K562 (cell line): Measurements from ENCODE around the gene MAN1A1. TPM values are rescaled to one million over a fixed set of nuclear protein-coding genes. Genes with fewer than 3 reads are reported as not detected.
A peak's percentile ranks its signal among the peaks of the same experiment; 100 is the strongest.

Source experiments
- ATAC-seq: fragments of 200-7000 bp; cut with Tn5 transposase; 3 replicates; pipeline ENCODE4 v1.9.1; 2020; ENCODE audit warnings: moderate library complexity
- BruUV-seq: library from RNA; stranded (reverse); fragments of 400-500 nt; replicated peaks from 2 replicates; lab custom pipeline; 2021; lab: Mats Ljungman, UMichigan
- CTCF ChIA-PET: fragments of 300-600 bp; formaldehyde crosslinking; extraction: SDS; loops from one replicate; lab custom pipeline; 2021; ENCODE audit warnings: low intra/inter-chr PET ratio; lab: Yijun Ruan, JAX
- POLR2A ChIA-PET: fragments of 300-600, 350-650 bp; sonication (Branson Sonifier 250); formaldehyde crosslinking; extraction: SDS; loops from one replicate; lab custom pipeline; 2021; ENCODE audit warnings: antibody characterized with exemption, inconsistent platforms; lab: Yijun Ruan, JAX
- DNase-seq, 4 experiments: peaks; one replicate each; pipeline versions ENCODE4 v3.0.0 to v3.0.0-alpha.2; 2011 to 2018; ENCODE audit warnings: low spot score in 3 of 4, mixed read lengths in 3 of 4; ENCODE audit errors: extremely low read depth in 1 of 4
- FAIRE-seq: peaks from 2 replicates; lab custom pipeline; 2011; peaks lifted over from hg19 to GRCh38; lab: Jason Lieb, UNC
- H2AFZ ChIP-seq: 2 replicates; pipeline ENCODE4 v1.6.0; 2011; ENCODE audit warnings: low read depth, low read length, control low read depth, inconsistent platforms
- H3K27ac ChIP-seq: fragments of 200-600 bp; 3 replicates; pipeline ENCODE4 v1.8.0; 2011; ENCODE audit warnings: low read depth, mild to moderate bottlenecking, control low read depth, inconsistent platforms, low read length, moderate library complexity, mixed read lengths; ENCODE audit errors: extremely low read depth
- H3K27me3 ChIP-seq, 2 experiments: fragments of 300-600 bp in 1 of 2; 2 replicates in 1 of 2; 3 replicates in 1 of 2; pipeline versions ENCODE4 v1.6.0 to v1.8.0; 2011; ENCODE audit warnings: inconsistent platforms in 2 of 2, low read length in 2 of 2, mild to moderate bottlenecking in 1 of 2, mixed read lengths in 1 of 2, moderate library complexity in 1 of 2; ENCODE audit not compliant: control insufficient read depth in 2 of 2, insufficient read depth in 2 of 2
- H3K36me3 ChIP-seq: fragments of 300-600 bp; 3 replicates; pipeline ENCODE4 v1.8.0; 2011; ENCODE audit warnings: mild to moderate bottlenecking, low read length, inconsistent platforms; ENCODE audit not compliant: control insufficient read depth, insufficient read depth
- H3K4me1 ChIP-seq, 2 experiments: fragments of 200-600 bp in 1 of 2; replicated peaks in 1 of 2; 2 replicates in 1 of 2; 3 replicates in 1 of 2; pipeline versions ENCODE4 v1.5.1 to v1.8.0; 2011; ENCODE audit warnings: inconsistent platforms in 2 of 2, low read length in 2 of 2, mild to moderate bottlenecking in 1 of 2, mixed read lengths in 1 of 2, moderate library complexity in 1 of 2; ENCODE audit not compliant: control insufficient read depth in 2 of 2, insufficient read depth in 2 of 2
- H3K4me2 ChIP-seq: 2 replicates; pipeline ENCODE4 v1.6.1; 2011; ENCODE audit warnings: low read length, control low read depth, inconsistent platforms, mixed read lengths; ENCODE audit not compliant: insufficient read depth
- H3K4me3 ChIP-seq: fragments of 200-600 bp; sonication (generic), shearing (Covaris generic); 2 replicates; pipeline ENCODE4 v1.5.1; 2016; ENCODE audit warnings: control low read depth, inconsistent platforms
- H3K79me2 ChIP-seq: fragments of 200-600 bp; 3 replicates; pipeline ENCODE4 v1.8.0; 2011; ENCODE audit warnings: low read length, inconsistent platforms; ENCODE audit not compliant: control insufficient read depth, insufficient read depth
- H3K9ac ChIP-seq, 2 experiments: 2 replicates each; pipeline versions ENCODE4 v1.6.0 to v1.6.1; 2011; ENCODE audit warnings: low read depth in 2 of 2, low read length in 2 of 2, control low read depth in 1 of 2, inconsistent platforms in 1 of 2, mild to moderate bottlenecking in 1 of 2, mixed read lengths in 1 of 2; ENCODE audit not compliant: insufficient read depth in 1 of 2
- H3K9me1 ChIP-seq: one replicate; pipeline ENCODE4 v1.6.0; 2011; ENCODE audit warnings: inconsistent platforms, mild to moderate bottlenecking, low read length, moderate library complexity; ENCODE audit not compliant: control insufficient read depth, insufficient read depth
- H3K9me3 ChIP-seq: replicated peaks from 2 replicates; pipeline ENCODE4 v1.5.1; 2011; ENCODE audit warnings: low read depth, low read length, inconsistent platforms; ENCODE audit not compliant: control insufficient read depth, insufficient read depth
- H4K20me1 ChIP-seq: replicated peaks from 2 replicates; pipeline ENCODE4 v1.6.1; 2011; ENCODE audit warnings: low read length, inconsistent platforms, mixed read lengths; ENCODE audit not compliant: control insufficient read depth, insufficient read depth
- ATF6 ChIP-seq: sonication (generic); formaldehyde crosslinking; IDR thresholded peaks from 2 replicates; pipeline ENCODE4 v1.4.0; 2020; ENCODE audit warnings: mild to moderate bottlenecking, missing genetic modification reagents
- GTF2F1 ChIP-seq: IDR thresholded peaks from 2 replicates; pipeline ENCODE4 v1.6.1; 2011; ENCODE audit warnings: low read depth, low read length, improper control_type of control experiment
- HMG20B ChIP-seq: fragments of 250-450 bp; sonication (Bioruptor Pico); IDR thresholded peaks from 2 replicates; pipeline ENCODE4 v1.5.0; 2021; ENCODE audit warnings: mild to moderate bottlenecking
- HMGN3 ChIP-seq: IDR thresholded peaks from 2 replicates; pipeline ENCODE4 v1.6.1; 2011; ENCODE audit warnings: borderline replicate concordance, low read depth, mild to moderate bottlenecking, mixed read lengths, low read length; ENCODE audit not compliant: insufficient read length; ENCODE audit errors: extremely low read depth
- MAFK ChIP-seq: IDR thresholded peaks from 2 replicates; pipeline ENCODE4 v1.6.1; 2011; ENCODE audit warnings: low read length, improper control_type of control experiment
- NCOA1 ChIP-seq: fragments of 450-650 bp; IDR thresholded peaks from 2 replicates; pipeline ENCODE4 v1.6.1; 2016; ENCODE audit warnings: low read depth
- NCOR1 ChIP-seq: fragments of 450-650 bp; IDR thresholded peaks from 2 replicates; pipeline ENCODE4 v1.6.1; 2016; ENCODE audit warnings: mild to moderate bottlenecking, moderate library complexity
- RFX7 ChIP-seq: fragments of 250-450 bp; sonication (Bioruptor Pico); IDR thresholded peaks from 2 replicates; pipeline ENCODE4 v1.5.1; 2021; ENCODE audit warnings: mild to moderate bottlenecking
- RNF2 ChIP-seq: sonication (generic); IDR thresholded peaks from 2 replicates; pipeline ENCODE4 v1.6.1; 2016
- SMARCB1 ChIP-seq: IDR thresholded peaks from 2 replicates; pipeline ENCODE4 v1.6.1; 2011; ENCODE audit warnings: improper control_type of control experiment, low read depth; ENCODE audit not compliant: insufficient read length
- STAG1 ChIP-seq: sonication (generic); formaldehyde crosslinking; IDR thresholded peaks from 2 replicates; pipeline ENCODE4 v1.5.0; 2020; ENCODE audit warnings: missing genetic modification reagents, borderline replicate concordance
- ZKSCAN1 ChIP-seq: fragments of 150-350 bp; IDR thresholded peaks from 2 replicates; pipeline ENCODE4 v1.6.1; 2016; ENCODE audit warnings: low read depth, low read length
- ZNF699 ChIP-seq: fragments of 250-450 bp; sonication (Bioruptor Pico); IDR thresholded peaks from 2 replicates; pipeline ENCODE4 v1.8.0; 2021; ENCODE audit warnings: mild to moderate bottlenecking, moderate library complexity; ENCODE audit not compliant: insufficient replicate concordance
- WGBS: fragments of 100-300 bp; shearing (Covaris generic); methylation state at CpG from one replicate; pipeline ENCODE4 v1.1.6; 2016; ENCODE audit warnings: low coverage, mixed read lengths; ENCODE audit not compliant: insufficient coverage; ENCODE audit errors: missing lambda C conversion rate; 5-methylcytosine and 5-hydroxymethylcytosine counted together
- in situ Hi-C: fragments of 300-500 bp; cut with MboI; formaldehyde crosslinking; loops from 4 replicates; pipeline ENCODE4 v1.15.0; 2018; ENCODE audit warnings: inconsistent platforms, mixed read lengths
- intact Hi-C: fragments of 100-400 bp; cut with micrococcal nuclease; formaldehyde crosslinking; loops from 2 replicates; pipeline ENCODE4 v1.14.2; 2022
- polyA plus RNA-seq, 8 experiments: library from polyadenylated mRNA; depleted of rRNA in 4 of 8; stranded (reverse) in 5 of 8; unstranded in 3 of 8; fragments of >200 nt; fragmentation: Nextera tagmentation in 2 of 8; fragmentation: Illumina TruSeq in 1 of 8; extraction: Ambion mirVana in 2 of 8; extraction: Trizol in 1 of 8; gene quantifications; 2 replicates each; pipeline versions ENCODE4 v1.2.1 to v1.2.3, GENCODE V29; 2011 to 2014; ENCODE audit warnings: inconsistent platforms in 1 of 8, missing spikeins in 1 of 8
- total RNA-seq, 7 experiments: library from RNA; depleted of rRNA in 6 of 7; stranded (reverse); fragments of >200 nt in 6 of 7; fragmentation: Illumina TruSeq in 2 of 7; extraction: Trizol in 2 of 7; gene quantifications; 2 replicates each; pipeline versions ENCODE4 v1.2.1 to v1.2.3, GENCODE V29; 2011 to 2021; ENCODE audit warnings: low replicate concordance in 1 of 7
- TF ChIP-seq, protein P1 (sequence below): sonication (generic); IDR thresholded peaks from 2 replicates; pipeline ENCODE4 v1.6.1; 2016
- TF ChIP-seq, protein P2 (sequence below): fragments of 450-650 bp; IDR thresholded peaks from 2 replicates; pipeline ENCODE4 v1.6.1; 2016; ENCODE audit warnings: low read depth, mild to moderate bottlenecking, moderate library complexity
- TF ChIP-seq, protein P3 (sequence below): fragments of 150-350 bp; conservative IDR thresholded peaks from 2 replicates; pipeline ENCODE4 v1.6.1; 2014; ENCODE audit warnings: low read length

MAN1A1 gene
- total and polyA plus RNA-seq, 9 of the 15 experiments (the other 6 are each of a cell fraction or from before 2014, with no cell fraction given): 24.5 to 78.4 (median 59.7) TPM

DNA sequence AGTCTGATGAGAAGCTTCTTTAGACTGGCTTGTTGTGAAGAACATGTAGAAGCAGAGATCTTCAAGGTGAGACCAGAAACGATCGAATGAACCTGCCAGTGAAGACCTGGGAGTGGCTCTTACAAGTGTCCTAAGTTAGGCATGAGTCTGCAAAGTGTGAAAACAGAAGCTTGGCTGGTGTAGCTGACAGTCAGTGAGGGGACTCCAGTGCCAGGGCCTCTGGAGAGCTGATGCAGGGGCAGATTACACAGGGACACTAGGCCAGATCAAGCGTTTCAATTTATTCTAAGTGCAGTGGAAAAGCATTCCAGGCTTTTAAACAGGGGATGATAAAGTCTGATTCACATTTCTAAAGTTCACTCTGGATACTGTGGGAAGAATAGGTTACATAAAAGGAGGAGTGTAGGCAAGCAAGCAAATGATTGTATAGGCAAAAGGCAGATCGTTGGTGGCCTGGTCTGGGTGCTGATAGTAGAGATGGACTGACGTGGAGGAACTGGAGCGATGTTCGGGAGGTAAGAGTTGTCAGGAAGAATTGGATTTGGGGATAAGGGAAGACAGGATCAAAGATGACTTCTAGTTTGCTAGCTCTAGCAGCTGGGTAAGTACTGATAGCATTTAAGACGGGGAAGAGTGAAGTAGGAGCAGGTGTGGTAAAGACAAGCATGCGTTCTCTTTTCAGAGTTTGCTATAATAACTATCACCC lies 133.5 kb downstream of the MAN1A1 start:
- ATAC-seq: peak; percentile 84
- Histone ChIP-seq H3K4me2 (peak overlapping the region; percentile 54; the same call in 1 of the 2 replicates), H2AFZ (peak overlapping the region; percentile 53; the same call in 1 of the 2 replicates), H3K36me3 (peaks cover 40% of the 10 kb centered on the region), H3K27me3 (no peaks in the 10 kb centered on the region), H3K79me2 (peaks cover 70% of the 10 kb centered on the region), H3K27ac (peak overlapping the region; percentile 53), H3K9me3 (no peaks in the 10 kb centered on the region), H3K9me1 (no peaks in the 10 kb centered on the region), H3K4me1 (peaks cover 10 to 21% of the 10 kb centered on the region in 2 experiments; a peak in 3 of 5 replicates), H4K20me1 (no peaks in the 10 kb centered on the region), H3K9ac (no peak overlapping the region), H3K4me3 (no peak overlapping the region)
- no TSS peak for BruUV-seq
- FAIRE-seq: peak; percentile 73
- WGBS: 25% methylated on average over 9 of the region's 9 CpGs
- DNase-seq: peak; percentile 34 to 60 (median 42)
- ChIA-PET CTCF (no interaction called here), POLR2A (interaction anchor here (1.0 to 1.2 kb wide), 3 partner anchors 8 to 11 kb away, joined by 3 to 4 read pairs (median 3); no protein-coding TSS in a partner anchor)
- intact Hi-C loops: no loop called here
- in situ Hi-C loops: no loop called here
- TF ChIP-seq NCOR1 (peak; percentile 49; the same call in 1 of the 2 replicates), NCOA1 (no peak), RNF2 (no peak), SMARCB1 (peak; percentile 27), ZKSCAN1 (no peak), MAFK (no peak), STAG1 (CRISPR knock-in tag) (no peak), RFX7 (no peak), ATF6 (no peak), GTF2F1 (no peak), HMG20B (CRISPR knock-in tag) (no peak), HMGN3 (no peak), ZNF699 (no peak)
- TF ChIP-seq, protein P1, sequence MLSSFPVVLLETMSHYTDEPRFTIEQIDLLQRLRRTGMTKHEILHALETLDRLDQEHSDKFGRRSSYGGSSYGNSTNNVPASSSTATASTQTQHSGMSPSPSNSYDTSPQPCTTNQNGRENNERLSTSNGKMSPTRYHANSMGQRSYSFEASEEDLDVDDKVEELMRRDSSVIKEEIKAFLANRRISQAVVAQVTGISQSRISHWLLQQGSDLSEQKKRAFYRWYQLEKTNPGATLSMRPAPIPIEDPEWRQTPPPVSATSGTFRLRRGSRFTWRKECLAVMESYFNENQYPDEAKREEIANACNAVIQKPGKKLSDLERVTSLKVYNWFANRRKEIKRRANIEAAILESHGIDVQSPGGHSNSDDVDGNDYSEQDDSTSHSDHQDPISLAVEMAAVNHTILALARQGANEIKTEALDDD: 0 out of 2 replicates have a peak, but pooled peaks have one; percentile 58
- TF ChIP-seq, protein P2, sequence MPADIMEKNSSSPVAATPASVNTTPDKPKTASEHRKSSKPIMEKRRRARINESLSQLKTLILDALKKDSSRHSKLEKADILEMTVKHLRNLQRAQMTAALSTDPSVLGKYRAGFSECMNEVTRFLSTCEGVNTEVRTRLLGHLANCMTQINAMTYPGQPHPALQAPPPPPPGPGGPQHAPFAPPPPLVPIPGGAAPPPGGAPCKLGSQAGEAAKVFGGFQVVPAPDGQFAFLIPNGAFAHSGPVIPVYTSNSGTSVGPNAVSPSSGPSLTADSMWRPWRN: no peak
- TF ChIP-seq, protein P3, sequence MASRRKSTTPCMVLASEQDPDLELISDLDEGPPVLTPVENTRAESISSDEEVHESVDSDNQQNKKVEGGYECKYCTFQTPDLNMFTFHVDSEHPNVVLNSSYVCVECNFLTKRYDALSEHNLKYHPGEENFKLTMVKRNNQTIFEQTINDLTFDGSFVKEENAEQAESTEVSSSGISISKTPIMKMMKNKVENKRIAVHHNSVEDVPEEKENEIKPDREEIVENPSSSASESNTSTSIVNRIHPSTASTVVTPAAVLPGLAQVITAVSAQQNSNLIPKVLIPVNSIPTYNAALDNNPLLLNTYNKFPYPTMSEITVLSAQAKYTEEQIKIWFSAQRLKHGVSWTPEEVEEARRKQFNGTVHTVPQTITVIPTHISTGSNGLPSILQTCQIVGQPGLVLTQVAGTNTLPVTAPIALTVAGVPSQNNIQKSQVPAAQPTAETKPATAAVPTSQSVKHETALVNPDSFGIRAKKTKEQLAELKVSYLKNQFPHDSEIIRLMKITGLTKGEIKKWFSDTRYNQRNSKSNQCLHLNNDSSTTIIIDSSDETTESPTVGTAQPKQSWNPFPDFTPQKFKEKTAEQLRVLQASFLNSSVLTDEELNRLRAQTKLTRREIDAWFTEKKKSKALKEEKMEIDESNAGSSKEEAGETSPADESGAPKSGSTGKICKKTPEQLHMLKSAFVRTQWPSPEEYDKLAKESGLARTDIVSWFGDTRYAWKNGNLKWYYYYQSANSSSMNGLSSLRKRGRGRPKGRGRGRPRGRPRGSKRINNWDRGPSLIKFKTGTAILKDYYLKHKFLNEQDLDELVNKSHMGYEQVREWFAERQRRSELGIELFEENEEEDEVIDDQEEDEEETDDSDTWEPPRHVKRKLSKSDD: no peak
